ENCODE data around the gene CRYBG1. TPM values are rescaled to one million over a fixed set of nuclear protein-coding genes. Genes with fewer than 3 reads are reported as not detected.
"Not testable (repeated sequence)": the region's sequence is repeated elsewhere in the genome, so short reads cannot be mapped to it uniquely, and the experiment has no call there.

The CRYBG1 gene
- total RNA-seq, 1 donor from 2014 or later, result 38.1 TPM

GRCh38 chr6:106529438-106529837 is 168.9 kb downstream of the CRYBG1 start:
- DNase-seq, result no peak

DNA sequence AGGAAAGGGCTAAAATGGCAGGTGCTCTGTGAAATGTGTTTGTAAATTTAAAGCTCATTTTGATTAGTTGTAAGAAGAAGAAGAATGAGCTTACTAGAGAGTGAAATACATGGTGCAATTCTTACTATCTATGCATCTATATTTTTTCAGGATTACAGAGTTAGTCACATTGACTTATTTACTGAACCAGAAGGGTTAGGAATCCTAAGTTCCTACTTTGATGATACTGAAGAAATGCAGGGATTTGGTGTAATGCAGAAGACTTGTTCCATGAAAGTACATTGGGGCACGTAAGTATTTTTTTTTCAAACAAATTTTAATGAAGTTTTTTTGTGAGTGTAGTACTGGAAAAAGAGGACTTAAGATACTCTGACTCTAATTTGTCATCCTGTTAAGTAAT is 169.5 kb downstream of the CRYBG1 start:
- DNase-seq, result no peak

DNA sequence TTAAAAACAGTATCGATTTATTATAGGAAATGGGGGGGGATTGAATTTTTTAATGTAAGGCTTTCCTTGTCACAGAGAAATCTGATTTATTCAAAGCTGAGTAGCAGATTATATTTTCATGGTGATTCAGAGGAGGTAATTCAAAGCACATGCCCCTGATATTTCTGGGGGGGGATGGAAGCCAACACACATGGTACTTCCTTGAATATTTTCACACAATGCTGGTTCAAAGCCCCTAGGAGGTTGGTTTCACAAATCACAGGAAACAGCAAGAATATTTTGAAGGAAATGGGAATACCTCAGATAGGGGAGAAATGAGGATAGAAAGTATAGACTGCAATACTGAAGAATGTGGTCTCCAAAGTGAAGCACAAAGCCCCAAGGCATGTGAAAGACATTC is 170.0 kb downstream of the CRYBG1 start:
- DNase-seq, result peak; percentile 88

- no peak for DNase-seq
These were observed 172.5 kb downstream of the CRYBG1 start for GRCh38 chr6:106533054-106533453.

- DNase-seq, result no peak
These were observed 173.5 kb downstream of the CRYBG1 start for GRCh38 chr6:106534004-106534403.

DNA sequence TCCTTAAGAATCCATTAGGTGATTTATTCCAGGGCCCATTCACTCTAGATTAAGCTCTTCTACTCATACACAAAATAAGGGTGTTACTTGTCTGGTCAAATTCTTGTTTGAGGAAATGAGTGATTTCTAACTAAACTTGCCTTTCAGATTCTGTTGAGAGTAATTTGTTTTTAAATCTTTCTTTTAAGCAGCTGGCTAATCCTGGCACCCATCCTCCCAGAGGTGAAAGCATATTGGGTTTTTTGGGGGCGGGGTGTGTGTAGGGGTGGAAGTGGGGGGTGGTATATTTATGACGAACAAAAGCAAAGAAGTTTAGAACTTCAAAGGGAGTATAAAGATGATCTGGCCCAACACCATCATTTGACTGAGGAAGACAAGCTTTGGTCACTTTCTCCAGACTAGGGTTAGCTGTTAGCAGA is 174.1 kb downstream of the CRYBG1 start:
- no peak for DNase-seq

DNA sequence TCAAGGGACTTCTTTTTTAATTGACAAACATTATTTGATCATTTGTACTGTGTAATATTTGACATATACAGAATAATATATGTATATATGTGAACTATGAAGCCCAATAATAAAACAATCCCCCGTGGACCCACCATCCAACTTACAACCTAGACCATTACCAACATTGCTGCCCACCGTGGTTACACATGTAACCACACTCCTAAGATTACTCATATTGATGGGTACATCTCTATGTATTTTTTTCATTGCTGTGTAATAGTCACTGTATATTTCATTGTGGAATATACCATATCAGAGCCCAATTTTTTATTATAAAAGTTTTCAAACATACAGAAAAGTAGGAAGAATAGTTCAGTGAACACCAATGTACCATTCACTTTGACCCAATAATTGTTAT is 174.5 kb downstream of the CRYBG1 start:
- DNase-seq, result no peak

- DNase-seq, result no peak
These were observed 175.8 kb downstream of the CRYBG1 start for GRCh38 chr6:106536357-106536756.

GRCh38 chr6:106536851-106537250 is 176.3 kb downstream of the CRYBG1 start:
- no peak for DNase-seq

DNA sequence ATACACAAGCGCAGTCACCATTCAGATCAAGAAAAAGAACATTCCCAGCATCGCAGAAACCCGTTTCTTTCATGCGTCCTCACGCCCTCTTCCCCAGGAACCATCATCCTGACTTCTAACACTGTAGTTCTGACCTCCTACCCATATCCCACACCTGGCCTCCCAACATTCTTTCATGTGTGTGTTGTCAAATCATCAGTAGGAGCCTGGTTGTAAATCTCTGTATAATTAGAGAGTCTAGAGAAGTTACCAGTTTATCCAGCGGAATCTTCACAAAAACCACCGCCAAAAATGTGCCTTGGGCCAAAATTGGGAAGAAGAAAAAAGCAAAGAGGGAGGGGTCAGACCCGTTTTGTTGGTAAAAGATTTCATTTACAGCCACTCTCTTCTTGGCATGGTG is 177.1 kb downstream of the CRYBG1 start:
- no peak for DNase-seq

DNA sequence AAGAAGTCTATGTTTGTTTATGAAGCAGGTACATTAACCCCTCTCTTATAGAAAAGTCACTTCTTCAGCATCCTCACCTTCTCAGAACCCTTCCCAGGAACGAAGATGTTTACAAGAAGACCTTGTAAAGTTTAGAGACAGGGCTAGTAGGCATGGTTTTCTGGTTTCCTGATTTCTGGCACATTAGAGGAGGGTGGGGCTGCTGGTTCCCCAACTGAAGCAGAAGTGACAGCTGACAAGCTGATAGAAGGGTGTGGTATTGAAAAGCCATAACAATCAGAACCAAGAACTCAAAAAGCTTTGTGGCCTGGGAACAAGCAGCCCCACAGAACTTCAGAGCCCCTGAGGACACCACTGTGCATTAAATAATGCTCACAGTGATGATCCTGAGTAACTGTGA is 177.6 kb downstream of the CRYBG1 start:
- DNase-seq, result no peak

GRCh38 chr6:106539936-106540335 is 179.4 kb downstream of the CRYBG1 start:
- no peak for DNase-seq

- DNase-seq, result no peak
These were observed 179.9 kb downstream of the CRYBG1 start for GRCh38 chr6:106540432-106540831.

- DNase-seq, result no peak
These were observed 180.4 kb downstream of the CRYBG1 start for GRCh38 chr6:106540907-106541306.

DNA sequence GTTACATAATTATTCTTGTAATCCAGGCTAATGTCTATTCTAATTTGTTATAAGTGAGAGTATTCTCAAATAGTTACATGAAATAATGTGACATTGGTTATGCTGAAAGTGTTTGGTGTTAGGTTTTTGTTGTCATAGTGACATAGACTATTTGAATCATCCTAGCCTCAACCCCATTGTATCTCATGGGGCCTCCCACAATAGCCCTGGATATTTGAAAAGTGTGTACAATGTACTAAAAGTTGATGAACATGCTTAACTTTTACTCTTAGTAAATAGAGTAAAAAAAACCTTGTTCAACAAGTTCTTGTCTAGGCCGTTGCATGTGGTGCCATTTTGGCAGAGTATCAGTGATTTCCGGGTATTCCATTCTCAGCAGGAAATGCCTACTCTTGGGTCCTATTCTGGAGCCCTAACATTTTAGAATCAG is 185.8 kb downstream of the CRYBG1 start:
- DNase-seq, result peak; percentile 80

DNA sequence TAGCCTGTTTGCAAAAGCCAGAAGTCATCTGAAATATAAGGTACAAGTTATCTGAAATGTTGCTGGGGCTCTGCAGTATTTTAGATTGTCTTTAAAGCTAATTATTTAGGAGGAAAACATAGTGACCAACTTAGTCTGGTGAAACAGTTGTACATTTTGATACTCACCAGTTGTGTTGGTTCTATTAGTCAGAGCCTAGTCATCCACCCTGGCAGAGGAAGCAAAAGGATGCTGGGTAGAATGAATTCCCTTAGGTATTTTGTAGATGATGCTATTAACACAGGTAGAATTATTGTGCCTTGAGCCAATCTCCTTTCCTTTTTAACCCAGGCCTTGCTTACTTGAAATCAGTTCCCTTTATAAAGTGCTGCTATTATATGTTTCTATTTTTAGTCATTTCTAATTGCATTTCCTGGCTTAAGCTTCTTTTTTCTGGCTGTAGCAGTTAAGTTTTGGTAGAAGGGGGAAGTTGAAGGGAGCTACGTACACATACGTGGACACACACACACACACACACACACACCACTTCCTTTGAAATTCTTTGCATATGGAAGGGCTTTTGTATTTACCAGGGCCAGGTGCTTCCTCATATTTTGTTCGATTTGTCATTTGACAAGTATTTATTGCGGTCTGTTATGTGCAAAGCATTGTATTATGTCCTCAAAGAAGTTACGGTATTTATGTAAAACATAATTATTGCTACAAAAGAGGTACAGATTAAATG is 186.3 kb downstream of the CRYBG1 start:
- DNase-seq, result peak; percentile 97

DNA sequence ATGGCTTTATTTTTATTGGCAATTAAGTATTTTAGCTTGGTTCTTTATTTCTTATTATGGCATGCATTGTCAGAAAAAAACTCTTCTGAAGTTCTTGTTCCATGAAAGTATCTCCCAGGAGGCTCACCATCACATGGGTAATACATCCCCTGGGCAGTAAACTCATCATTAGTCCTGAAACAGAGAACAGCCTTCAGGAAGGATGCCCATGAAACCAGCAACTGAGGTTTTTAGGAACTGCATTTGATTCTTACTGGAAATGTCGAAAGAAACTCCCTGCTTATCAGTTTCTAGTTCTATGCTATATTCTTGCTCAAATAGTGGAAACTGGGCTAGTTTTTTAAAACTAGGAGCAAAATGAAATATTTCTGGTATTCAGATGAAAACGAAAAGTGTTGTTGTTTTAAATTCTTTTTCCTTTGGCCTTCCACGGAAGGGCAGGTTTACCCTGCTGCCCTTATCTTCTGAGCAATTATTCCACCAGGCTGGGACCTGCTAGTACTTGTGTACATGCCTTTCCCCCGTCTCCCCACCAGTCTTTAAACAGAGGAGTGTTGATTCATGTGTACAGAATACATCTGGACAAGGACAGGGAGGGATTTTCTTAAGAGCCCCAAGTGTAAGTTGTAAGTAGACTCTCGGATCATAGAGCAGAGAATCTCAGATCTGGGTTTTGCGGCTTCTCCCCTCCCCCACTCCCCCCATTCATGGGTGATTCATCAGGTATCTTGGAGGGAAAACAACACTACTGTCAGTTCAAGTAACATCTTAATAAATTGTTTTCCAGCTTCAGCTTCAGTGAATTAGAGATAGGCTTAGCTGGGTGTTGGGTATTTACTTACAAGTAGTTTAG is 187.3 kb downstream of the CRYBG1 start:
- peak; percentile 63 for DNase-seq

DNA sequence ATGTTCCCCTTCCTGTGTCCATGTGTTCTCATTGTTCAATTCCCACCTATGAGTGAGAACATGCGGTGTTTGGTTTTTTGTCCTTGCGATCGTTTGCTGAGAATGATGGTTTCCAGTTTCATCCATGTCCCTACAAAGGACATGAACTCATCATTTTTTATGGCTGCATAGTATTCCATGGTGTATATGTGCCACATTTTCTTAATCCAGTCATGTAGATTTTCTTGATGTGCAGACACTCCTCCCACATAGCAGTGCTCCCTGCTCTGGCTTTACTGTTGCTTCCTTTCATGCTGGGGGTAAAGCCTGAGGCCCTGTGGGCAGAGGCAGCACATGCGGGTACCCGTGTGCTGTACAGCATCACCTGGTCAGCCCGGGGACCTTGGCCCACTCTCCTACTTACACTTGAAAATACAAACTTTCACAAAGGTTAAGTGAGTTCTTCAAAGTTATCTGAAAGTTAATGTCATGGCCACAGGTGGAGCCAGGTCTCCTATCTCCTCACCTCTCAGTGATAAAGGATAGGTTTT is 188.5 kb downstream of the CRYBG1 start:
- DNase-seq, result not testable (repeated sequence)

GRCh38 chr6:106549521-106549920 is 189.0 kb downstream of the CRYBG1 start:
- no peak for DNase-seq

- DNase-seq, result no peak
These were observed 190.6 kb downstream of the CRYBG1 start for GRCh38 chr6:106551155-106551554.

DNA sequence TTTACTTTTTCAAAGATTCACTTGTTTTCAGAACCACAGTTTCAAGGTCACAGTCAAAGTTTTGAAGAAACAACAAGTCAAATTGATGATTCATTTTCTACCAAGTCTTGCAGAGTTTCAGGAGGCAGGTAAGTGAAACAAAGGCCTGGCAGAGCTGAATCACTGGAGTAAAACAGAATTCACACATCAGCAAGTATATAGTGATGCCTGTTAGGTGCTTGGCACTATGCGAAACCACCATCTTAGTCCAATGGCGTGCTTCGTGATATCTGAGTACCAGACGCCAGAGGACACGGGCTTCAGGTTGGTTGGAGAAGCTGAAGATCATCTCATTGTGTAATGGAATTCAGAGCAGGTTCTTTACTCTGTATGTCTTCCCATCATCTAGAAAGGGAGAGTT is 192.9 kb downstream of the CRYBG1 start:
- DNase-seq, result peak; percentile 25

- no peak for DNase-seq
These were observed 195.2 kb downstream of the CRYBG1 start for GRCh38 chr6:106555767-106556166.

- DNase-seq, result peak; percentile 72
These were observed 195.9 kb downstream of the CRYBG1 start for GRCh38 chr6:106556368-106556960.

All from dermis blood vessel endothelial cell (primary cell).